Skeletal muscle satellite cell (primary cell): ENCODE results near the gene ZNHIT1.

Experiments
- H3K27me3 ChIP-seq: 2 replicates; pipeline ENCODE4 v1.7.0; 2013; ENCODE audit warnings: low read length; ENCODE audit not compliant: control insufficient read depth, insufficient read depth
- H3K36me3 ChIP-seq: 2 replicates; pipeline ENCODE4 v1.7.0; 2013; ENCODE audit warnings: mild to moderate bottlenecking, control low read depth, low read length; ENCODE audit not compliant: insufficient read depth
- H3K4me1 ChIP-seq: 2 replicates; pipeline ENCODE4 v1.7.0; 2013; ENCODE audit warnings: low read length; ENCODE audit not compliant: control insufficient read depth, insufficient read depth
- H3K4me2 ChIP-seq: 2 replicates; pipeline ENCODE4 v1.7.0; 2013; ENCODE audit warnings: mild to moderate bottlenecking, low read length
- H3K4me3 ChIP-seq: 2 replicates; pipeline ENCODE4 v1.7.0; 2013; ENCODE audit warnings: low read length
- H3K9ac ChIP-seq: 2 replicates; pipeline ENCODE4 v1.7.0; 2013; ENCODE audit warnings: mild to moderate bottlenecking, low read depth, low read length, moderate library complexity
- H3K9me3 ChIP-seq: replicated peaks from 2 replicates; pipeline ENCODE4 v1.7.0; 2013; ENCODE audit warnings: mild to moderate bottlenecking, control low read depth, low read length

ZNHIT1 gene

DNA sequence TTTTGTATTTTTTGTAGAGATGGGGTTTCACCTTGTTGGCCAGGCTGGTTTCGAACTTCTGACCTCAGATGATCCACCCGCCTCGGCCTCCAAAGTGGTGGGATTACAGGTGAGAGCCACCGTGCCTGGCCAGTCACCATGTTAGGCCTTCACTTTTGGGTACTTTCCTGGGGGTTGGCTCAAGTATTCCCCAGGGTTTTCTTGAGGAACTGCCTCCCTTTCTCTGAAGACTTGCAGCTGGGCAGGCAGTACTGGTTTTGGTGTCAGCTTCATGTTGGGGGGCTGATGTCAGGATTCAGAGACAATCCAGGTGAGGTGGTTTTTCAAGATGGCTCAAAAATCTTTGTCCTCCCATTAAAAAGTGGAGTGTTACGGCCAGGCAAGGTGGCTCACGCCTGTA is 7.7 kb downstream of the ZNHIT1 start:
- no peaks in the 10 kb centered on the region for H3K27me3 ChIP-seq
- H3K36me3 ChIP-seq = peaks cover 38% of the 10 kb centered on the region
- no peak overlapping the region for H3K9ac ChIP-seq
- H3K4me1 ChIP-seq = no peaks in the 10 kb centered on the region
- H3K9me3 ChIP-seq = no peaks in the 10 kb centered on the region
- H3K4me3 ChIP-seq = no peak overlapping the region
- no peak overlapping the region for H3K4me2 ChIP-seq

- Histone ChIP-seq H3K36me3 (peaks cover 41% of the 10 kb centered on the region), H3K9me3 (no peaks in the 10 kb centered on the region), H3K4me1 (no peaks in the 10 kb centered on the region), H3K9ac (no peak overlapping the region), H3K4me2 (no peak overlapping the region), H3K4me3 (no peak overlapping the region), H3K27me3 (no peaks in the 10 kb centered on the region)
Observed at GRCh38 chr7:101226721-101227120, 8.8 kb downstream of the ZNHIT1 start.

GRCh38 chr7:101231644-101232043 is 13.7 kb downstream of the ZNHIT1 start:
- no peaks in the 10 kb centered on the region for H3K4me1 ChIP-seq
- H3K4me3 ChIP-seq = no peak overlapping the region
- no peak overlapping the region for H3K4me2 ChIP-seq
- H3K9me3 ChIP-seq = no peaks in the 10 kb centered on the region
- peaks cover 19% of the 10 kb centered on the region for H3K36me3 ChIP-seq
- H3K27me3 ChIP-seq = no peaks in the 10 kb centered on the region
- no peak overlapping the region for H3K9ac ChIP-seq

DNA sequence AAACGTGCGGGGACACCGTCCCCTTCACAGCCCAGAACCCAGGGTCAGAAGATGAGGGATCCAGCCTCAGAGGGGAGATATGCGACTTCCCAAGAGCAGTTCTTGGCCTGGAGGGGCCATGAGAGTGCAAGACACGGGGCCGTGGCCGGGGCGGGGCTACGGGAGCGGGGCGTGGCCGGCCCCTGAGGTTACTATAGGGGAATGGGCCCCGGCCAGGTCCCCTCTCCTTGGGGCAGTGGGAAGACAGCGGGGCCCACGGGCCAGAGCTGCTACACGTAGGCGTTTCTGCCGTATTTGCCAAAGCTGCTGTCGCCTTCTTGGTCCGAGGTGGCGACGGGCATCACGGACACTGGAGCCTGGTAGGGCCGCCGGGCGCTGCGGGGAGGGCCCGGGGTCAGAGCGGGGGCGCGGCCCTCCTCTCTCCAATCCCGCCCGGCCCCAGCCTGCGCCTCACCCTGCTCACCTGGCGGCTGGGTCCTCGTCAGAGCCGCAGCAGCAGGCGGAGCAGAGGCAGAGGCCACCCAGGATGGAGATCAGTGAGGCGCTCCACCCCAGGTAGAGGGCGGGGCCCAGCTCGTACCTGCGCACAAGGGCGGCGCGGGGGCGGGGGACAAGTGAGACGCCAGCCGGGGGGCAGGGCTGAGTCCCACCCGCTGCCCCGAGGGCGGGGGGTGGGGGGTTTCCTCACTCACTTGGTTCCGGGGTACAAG is 14.3 kb downstream of the ZNHIT1 start:
- peaks cover 24% of the 10 kb centered on the region for H3K36me3 ChIP-seq
- H3K4me1 ChIP-seq = peaks cover 2% of the 10 kb centered on the region
- H3K9me3 ChIP-seq = no peaks in the 10 kb centered on the region
- no peak overlapping the region for H3K9ac ChIP-seq
- H3K27me3 ChIP-seq = no peaks in the 10 kb centered on the region
- H3K4me3 ChIP-seq = no peak overlapping the region
- no peak overlapping the region for H3K4me2 ChIP-seq

DNA sequence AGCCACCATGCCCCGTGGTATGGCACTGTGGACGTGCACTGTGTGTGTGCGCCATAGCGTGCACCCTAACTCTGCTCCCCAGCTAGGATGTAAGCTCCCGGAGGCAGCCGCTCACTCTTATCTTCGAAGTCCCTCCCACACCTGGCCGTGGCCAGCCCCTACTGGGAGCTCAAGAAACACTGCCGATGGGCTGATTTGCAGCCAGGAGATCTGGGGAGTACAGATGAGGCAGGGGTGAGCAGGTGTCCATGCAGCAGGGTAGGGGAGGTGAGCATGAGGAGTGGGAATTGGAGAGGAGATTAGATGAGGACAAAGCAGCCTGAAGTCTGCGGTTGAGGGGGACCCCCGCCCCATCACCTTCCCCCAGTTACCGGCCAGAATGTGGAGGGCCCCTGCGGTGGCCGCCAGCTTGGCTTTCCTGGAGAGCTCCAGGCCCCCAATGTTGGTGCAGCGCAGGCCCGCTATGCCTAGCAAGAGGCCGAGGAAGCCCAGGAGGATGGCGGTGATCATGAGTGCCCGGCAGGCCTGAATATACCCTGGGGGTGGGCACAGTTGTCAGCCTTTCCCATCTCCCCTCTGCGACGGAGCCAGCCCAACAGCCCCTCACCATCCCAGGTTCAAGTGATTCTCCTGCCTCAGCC is 16.1 kb downstream of the ZNHIT1 start:
- no peak overlapping the region for H3K4me2 ChIP-seq
- H3K27me3 ChIP-seq = no peaks in the 10 kb centered on the region
- no peak overlapping the region for H3K9ac ChIP-seq
- no peaks in the 10 kb centered on the region for H3K9me3 ChIP-seq
- no peak overlapping the region for H3K4me3 ChIP-seq
- peaks cover 22% of the 10 kb centered on the region for H3K36me3 ChIP-seq
- H3K4me1 ChIP-seq = peaks cover 18% of the 10 kb centered on the region

GRCh38 chr7:101234636-101235035 is 16.7 kb downstream of the ZNHIT1 start:
- no peak overlapping the region for H3K4me2 ChIP-seq
- no peak overlapping the region for H3K9ac ChIP-seq
- H3K4me3 ChIP-seq = no peak overlapping the region
- H3K36me3 ChIP-seq = peaks cover 25% of the 10 kb centered on the region
- peaks cover 18% of the 10 kb centered on the region for H3K4me1 ChIP-seq
- H3K9me3 ChIP-seq = no peaks in the 10 kb centered on the region
- no peaks in the 10 kb centered on the region for H3K27me3 ChIP-seq

DNA sequence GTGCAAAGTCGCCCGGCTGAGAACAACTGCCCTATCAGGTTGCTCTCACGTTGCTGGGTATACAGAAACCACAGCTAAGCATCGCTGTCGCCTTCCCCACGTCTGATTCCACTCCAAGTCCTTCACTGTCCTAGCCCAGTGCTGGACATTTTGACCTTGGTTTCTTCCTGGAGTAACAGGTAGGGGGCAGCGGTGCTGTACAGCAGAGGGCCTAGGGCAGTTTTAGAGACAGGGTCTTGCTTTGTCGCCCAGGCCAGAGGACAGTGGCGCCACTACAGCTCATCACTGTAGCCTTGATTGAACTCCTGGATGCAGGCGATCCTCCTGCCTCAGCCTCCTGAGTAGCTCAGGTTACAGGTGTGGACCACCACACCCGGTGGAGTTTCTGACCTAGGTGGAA is 17.1 kb downstream of the ZNHIT1 start:
- Histone ChIP-seq H3K9ac (no peak overlapping the region), H3K27me3 (no peaks in the 10 kb centered on the region), H3K4me2 (no peak overlapping the region), H3K4me1 (peaks cover 18% of the 10 kb centered on the region), H3K9me3 (no peaks in the 10 kb centered on the region), H3K4me3 (no peak overlapping the region), H3K36me3 (peaks cover 27% of the 10 kb centered on the region)

DNA sequence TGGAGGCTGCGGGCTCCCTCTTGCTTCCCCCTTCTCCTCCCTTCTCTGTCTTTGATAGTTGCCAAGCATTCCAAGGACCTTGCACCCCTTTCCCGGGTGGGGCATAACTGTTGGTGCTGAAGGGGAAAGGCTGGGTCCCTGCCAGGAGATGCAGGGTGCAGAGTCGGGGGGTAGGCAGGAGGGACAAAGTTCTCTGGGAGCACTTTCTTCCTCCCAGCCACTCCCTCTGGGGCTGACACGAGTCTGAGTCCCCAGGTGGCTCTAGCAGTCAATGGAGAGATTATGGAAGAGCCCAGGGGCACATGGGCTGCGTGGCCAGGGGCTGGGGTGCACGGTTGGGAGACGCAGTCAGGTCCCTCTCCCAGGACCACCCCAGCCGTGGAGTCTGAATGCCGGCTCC is 17.6 kb downstream of the ZNHIT1 start:
- peaks cover 18% of the 10 kb centered on the region for H3K4me1 ChIP-seq
- no peaks in the 10 kb centered on the region for H3K9me3 ChIP-seq
- peaks cover 27% of the 10 kb centered on the region for H3K36me3 ChIP-seq
- no peak overlapping the region for H3K9ac ChIP-seq
- no peaks in the 10 kb centered on the region for H3K27me3 ChIP-seq
- no peak overlapping the region for H3K4me2 ChIP-seq
- H3K4me3 ChIP-seq = no peak overlapping the region

DNA sequence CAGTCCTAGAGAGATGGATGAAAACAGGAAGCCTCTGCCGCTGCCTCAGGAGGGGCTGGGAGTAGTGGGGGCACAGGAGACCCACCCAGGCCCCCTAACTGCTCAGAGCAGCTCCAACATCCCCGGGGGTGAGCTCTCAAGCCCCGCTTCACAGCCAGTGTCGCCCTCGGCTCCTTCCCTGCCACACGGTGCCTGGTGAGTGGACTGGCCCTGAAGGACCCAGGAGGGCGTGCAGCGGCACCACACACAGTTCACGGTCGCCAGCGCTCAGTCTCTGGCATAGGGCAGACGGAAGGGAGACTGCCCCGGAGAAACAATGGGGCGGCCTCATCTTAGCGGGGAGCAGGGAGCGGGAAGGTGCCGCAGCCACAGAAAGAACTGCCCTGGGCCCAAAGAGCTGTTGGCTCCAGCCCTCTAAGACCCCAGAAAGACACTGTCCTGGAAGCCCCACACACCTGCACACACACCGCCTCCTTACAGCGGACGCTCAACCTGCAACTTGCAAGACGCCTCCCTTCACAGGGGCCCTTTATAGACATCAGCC is 18.4 kb downstream of the ZNHIT1 start:
- peaks cover 21% of the 10 kb centered on the region for H3K4me1 ChIP-seq
- no peak overlapping the region for H3K9ac ChIP-seq
- no peaks in the 10 kb centered on the region for H3K9me3 ChIP-seq
- peaks cover 27% of the 10 kb centered on the region for H3K36me3 ChIP-seq
- H3K4me3 ChIP-seq = no peak overlapping the region
- no peaks in the 10 kb centered on the region for H3K27me3 ChIP-seq
- no peak overlapping the region for H3K4me2 ChIP-seq

DNA sequence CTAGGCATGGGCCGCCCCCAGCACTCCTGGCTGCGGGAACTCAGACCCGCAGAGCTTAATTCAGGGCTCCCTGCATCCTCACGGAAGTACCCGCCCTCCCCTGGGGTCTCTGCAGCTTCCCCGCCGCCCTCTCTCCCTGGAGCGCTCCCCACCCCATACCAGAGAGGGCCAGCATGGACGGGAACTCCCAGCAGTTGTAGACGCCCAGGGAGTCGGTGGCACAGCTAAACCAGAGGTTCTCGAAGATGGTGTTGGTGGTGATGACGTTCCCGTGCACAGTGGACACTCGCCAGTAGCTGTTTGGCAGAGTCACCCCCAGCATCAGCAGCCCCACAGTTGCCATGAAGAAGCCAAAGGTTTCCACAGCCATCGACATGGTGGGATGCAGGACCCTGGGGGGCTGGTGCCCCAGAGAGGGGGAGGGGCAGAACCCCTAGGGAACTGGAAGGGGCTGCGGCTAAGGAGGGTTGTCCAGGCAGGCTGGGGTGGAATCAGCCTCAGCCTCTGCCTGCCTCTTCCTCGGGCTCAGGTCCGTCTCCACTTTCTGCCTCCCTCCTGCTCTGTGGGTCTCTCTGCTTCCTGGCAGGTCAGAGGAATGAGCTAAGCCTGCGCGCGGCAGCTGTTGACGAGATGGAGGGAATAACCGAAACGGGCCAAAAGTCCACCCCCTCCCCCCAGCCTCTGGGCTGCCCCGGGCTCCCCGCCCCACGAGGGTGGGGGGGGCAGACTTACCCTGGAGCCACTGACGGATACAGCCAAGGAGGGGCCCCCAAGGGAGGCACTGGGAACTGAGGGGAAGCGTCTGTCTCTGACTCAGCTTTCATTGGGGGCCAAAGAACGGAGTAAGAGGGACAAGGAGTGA is 19.5 kb downstream of the ZNHIT1 start, which contains the start of gene CLDN15:
Gene CLDN15 (minus strand): TSS at position 597 of the 862 bp plus-strand sequence. CDS start 221 bp downstream, at position 376.
- no peaks in the 10 kb centered on the region for H3K9me3 ChIP-seq
- no peak within 1 kb of the TSS for H3K4me3 ChIP-seq
- no peaks in the 10 kb centered on the region for H3K27me3 ChIP-seq
- peak within 1 kb of the TSS; percentile 46 for H3K4me2 ChIP-seq
- H3K9ac ChIP-seq = peak within 1 kb of the TSS; percentile 9
- H3K36me3 ChIP-seq = peaks cover 24% of the 10 kb centered on the region
- H3K4me1 ChIP-seq = peaks cover 21% of the 10 kb centered on the region
